H1 (cell line): Measurements from ENCODE around the gene KRTAP10-5. TPM values are rescaled to one million over a fixed set of nuclear protein-coding genes. Genes with fewer than 3 reads are reported as not detected.

Experiments
- CTCF ChIA-PET: fragments of 300-600 bp; sonication (Branson Sonifier 250); formaldehyde crosslinking; loops from one replicate; lab custom pipeline; 2021; ENCODE audit not compliant: partially characterized antibody; lab: Charles Lee
- POLR2A ChIA-PET: fragments of 300-600 bp; sonication (Branson Sonifier 250); formaldehyde crosslinking; loops from one replicate; lab custom pipeline; 2021; ENCODE audit warnings: inconsistent platforms; ENCODE audit not compliant: partially characterized antibody; lab: Charles Lee
- DNase-seq, 2 experiments: peaks; one replicate each; pipeline versions ENCODE4 v3.0.0 to v3.0.0-alpha.2; 2010 to 2022; ENCODE audit warnings: low spot score in 2 of 2, low read depth in 1 of 2, mixed read lengths in 1 of 2
- FAIRE-seq: peaks from 2 replicates; lab custom pipeline; 2011; peaks lifted over from hg19 to GRCh38; lab: Jason Lieb, UNC
- H2AFZ ChIP-seq: 2 replicates; pipeline ENCODE4 v1.8.1; 2012; ENCODE audit warnings: low read length, inconsistent platforms
- H2AK5ac ChIP-seq: 2 replicates; pipeline ENCODE4 v1.6.1; 2013; ENCODE audit warnings: low read depth, low read length
- H2BK120ac ChIP-seq: replicated peaks from 2 replicates; pipeline ENCODE3; 2013; ENCODE audit warnings: low read depth, low read length, inconsistent platforms
- H2BK12ac ChIP-seq: 2 replicates; pipeline ENCODE4 v1.6.1; 2013; ENCODE audit warnings: low read depth, low read length
- H2BK15ac ChIP-seq: 2 replicates; pipeline ENCODE4 v1.6.1; 2013; ENCODE audit warnings: low read length
- H2BK20ac ChIP-seq: 2 replicates; pipeline ENCODE4 v1.6.1; 2013; ENCODE audit warnings: low read length
- H2BK5ac ChIP-seq: 2 replicates; pipeline ENCODE4 v1.6.1; 2013; ENCODE audit warnings: low read depth, low read length
- H3K14ac ChIP-seq: 2 replicates; pipeline ENCODE4 v1.6.1; 2013; ENCODE audit warnings: inconsistent platforms; ENCODE audit not compliant: insufficient read length
- H3K18ac ChIP-seq: 2 replicates; pipeline ENCODE4 v1.6.1; 2013; ENCODE audit warnings: low read length; ENCODE audit errors: extremely low read depth
- H3K23ac ChIP-seq: 2 replicates; pipeline ENCODE4 v1.6.1; 2013; ENCODE audit warnings: inconsistent platforms; ENCODE audit not compliant: insufficient read length
- H3K23me2 ChIP-seq: 2 replicates; pipeline ENCODE4 v1.6.1; 2013; ENCODE audit warnings: low read depth, low read length
- H3K27ac ChIP-seq: 2 replicates; pipeline ENCODE4 v1.6.1; 2011; ENCODE audit warnings: low read depth, low read length, inconsistent platforms
- H3K27me3 ChIP-seq, 4 experiments: replicated peaks in 1 of 4; 1 replicate in 1 of 4; 2 replicates in 3 of 4; pipeline versions ENCODE4 v1.6.1 to v1.8.1; 2011 to 2013; ENCODE audit warnings: low read length in 3 of 4, mild to moderate bottlenecking in 3 of 4, inconsistent platforms in 2 of 4, mixed read lengths in 2 of 4, moderate library complexity in 1 of 4; ENCODE audit not compliant: control insufficient read depth in 3 of 4, insufficient read depth in 3 of 4; ENCODE audit errors: extremely low read depth in 1 of 4
- H3K36me3 ChIP-seq, 4 experiments: 2 replicates each; pipeline versions ENCODE4 v1.6.1 to v1.8.1; 2011 to 2013; ENCODE audit warnings: mild to moderate bottlenecking in 4 of 4, low read length in 3 of 4, moderate library complexity in 2 of 4, control low read depth in 1 of 4, inconsistent platforms in 1 of 4; ENCODE audit not compliant: insufficient read depth in 4 of 4, control insufficient read depth in 2 of 4
- H3K4ac ChIP-seq: replicated peaks from 2 replicates; pipeline ENCODE3; 2013; ENCODE audit warnings: low read length, low read depth, mixed read lengths, inconsistent platforms; ENCODE audit not compliant: insufficient read length
- H3K4me1 ChIP-seq, 4 experiments: replicated peaks in 1 of 4; 1 replicate in 1 of 4; 2 replicates in 3 of 4; pipeline versions ENCODE4 v1.6.1 to v1.8.1; 2011 to 2013; ENCODE audit warnings: low read length in 3 of 4, inconsistent platforms in 2 of 4, mixed read lengths in 1 of 4; ENCODE audit not compliant: insufficient read depth in 4 of 4, control insufficient read depth in 3 of 4
- H3K4me2 ChIP-seq, 2 experiments: 2 replicates each; pipeline versions ENCODE4 v1.6.1 to v1.8.1; 2011 to 2013; ENCODE audit warnings: low read depth in 2 of 2, low read length in 2 of 2, control low read depth in 1 of 2, inconsistent platforms in 1 of 2, mild to moderate bottlenecking in 1 of 2; ENCODE audit not compliant: insufficient read depth in 1 of 2
- H3K4me3 ChIP-seq, 4 experiments: fragments of 200-600, 300-600 bp in 1 of 4; sonication (generic), shearing (Covaris generic), sonication (Bioruptor Twin) in 1 of 4; 2 replicates each; pipeline versions ENCODE4 v1.5.1 to v1.8.1; 2011 to 2016; ENCODE audit warnings: low read length in 4 of 4, low read depth in 3 of 4, control low read depth in 2 of 4, inconsistent platforms in 2 of 4, mild to moderate bottlenecking in 2 of 4, mixed read lengths in 1 of 4, moderate library complexity in 1 of 4; ENCODE audit not compliant: insufficient read depth in 2 of 4; ENCODE audit errors: extremely low read depth in 1 of 4
- H3K56ac ChIP-seq: replicated peaks from 2 replicates; pipeline ENCODE3; 2013; ENCODE audit warnings: low read depth, mild to moderate bottlenecking, mixed read lengths, low read length, inconsistent platforms; ENCODE audit not compliant: insufficient read length
- H3K79me1 ChIP-seq: 2 replicates; pipeline ENCODE4 v1.6.1; 2013; ENCODE audit warnings: low read depth, low read length, control low read depth
- H3K79me2 ChIP-seq, 2 experiments: 2 replicates each; pipeline versions ENCODE4 v1.6.1 to v1.8.1; 2012 to 2013; ENCODE audit warnings: low read length in 2 of 2, mild to moderate bottlenecking in 2 of 2, inconsistent platforms in 1 of 2; ENCODE audit not compliant: insufficient read depth in 2 of 2, control insufficient read depth in 1 of 2
- H3K9ac ChIP-seq, 4 experiments: replicated peaks in 1 of 4; 1 replicate in 1 of 4; 2 replicates in 3 of 4; pipeline versions ENCODE4 v1.6.1 to v1.8.1; 2011 to 2013; ENCODE audit warnings: low read depth in 3 of 4, low read length in 3 of 4, control low read depth in 2 of 4, mild to moderate bottlenecking in 2 of 4, moderate library complexity in 2 of 4, inconsistent platforms in 1 of 4; ENCODE audit errors: extremely low read depth in 1 of 4
- H3K9me3 ChIP-seq, 2 experiments: 2 replicates each; pipeline versions ENCODE4 v1.6.1 to v1.8.1; 2012 to 2013; ENCODE audit warnings: mild to moderate bottlenecking in 2 of 2, moderate library complexity in 2 of 2, control low read depth in 1 of 2, inconsistent platforms in 1 of 2, low read depth in 1 of 2, low read length in 1 of 2, mixed read lengths in 1 of 2; ENCODE audit not compliant: insufficient read depth in 2 of 2
- H4K20me1 ChIP-seq, 2 experiments: replicated peaks in 1 of 2; 2 replicates each; pipeline versions ENCODE3 to v1.8.1; 2011 to 2013; ENCODE audit warnings: inconsistent platforms in 2 of 2, low read length in 2 of 2, mild to moderate bottlenecking in 1 of 2; ENCODE audit not compliant: insufficient read depth in 2 of 2, control insufficient read depth in 1 of 2
- H4K5ac ChIP-seq: 2 replicates; pipeline ENCODE4 v1.6.1; 2013; ENCODE audit warnings: low read length, low read depth, mixed read lengths, inconsistent platforms; ENCODE audit not compliant: insufficient read length
- H4K8ac ChIP-seq: 2 replicates; pipeline ENCODE4 v1.8.0; 2013; ENCODE audit warnings: mild to moderate bottlenecking, moderate library complexity, low read length, inconsistent platforms; ENCODE audit not compliant: insufficient read depth; ENCODE audit errors: extremely low read depth
- H4K91ac ChIP-seq: replicated peaks from 2 replicates; pipeline ENCODE3; 2013; ENCODE audit warnings: low read length, mixed read lengths, inconsistent platforms; ENCODE audit not compliant: insufficient read length
- BRCA1 ChIP-seq: IDR thresholded peaks from 2 replicates; pipeline ENCODE4 v1.6.1; 2012; ENCODE audit warnings: low read depth, low read length, improper control_type of control experiment
- MAFK ChIP-seq: IDR thresholded peaks from 2 replicates; pipeline ENCODE4 v1.6.1; 2012; ENCODE audit warnings: low read depth, mild to moderate bottlenecking, improper control_type of control experiment, low read length
- POLR2A ChIP-seq, 2 experiments: IDR thresholded peaks; 1 replicate in 1 of 2; 2 replicates in 1 of 2; pipeline ENCODE4 v1.6.1; 2011; ENCODE audit warnings: low read depth in 2 of 2, low read length in 2 of 2, mild to moderate bottlenecking in 2 of 2; ENCODE audit errors: control extremely low read depth in 1 of 2
- RAD21 ChIP-seq, 2 experiments: IDR thresholded peaks in 1 of 2; conservative IDR thresholded peaks in 1 of 2; 2 replicates each; pipeline ENCODE4 v1.6.1; 2011; ENCODE audit warnings: low read depth in 2 of 2, low read length in 2 of 2, improper control_type of control experiment in 1 of 2, inconsistent platforms in 1 of 2, mild to moderate bottlenecking in 1 of 2, moderate library complexity in 1 of 2
- SIX5 ChIP-seq: IDR thresholded peaks from 2 replicates; pipeline ENCODE4 v1.6.1; 2011; ENCODE audit warnings: mild to moderate bottlenecking, low read depth, low read length
- SP1 ChIP-seq: IDR thresholded peaks from 2 replicates; pipeline ENCODE4 v1.6.1; 2011; ENCODE audit warnings: low read depth, low read length
- WGBS, 2 experiments: shearing (Covaris generic) in 1 of 2; methylation state at CpG; one replicate each; pipeline versions ENCODE4 v1.1.6 to v1.1.7; 2013 to 2015; ENCODE audit warnings: low lambda C conversion rate in 2 of 2, mixed read lengths in 2 of 2, inconsistent platforms in 1 of 2, low coverage in 1 of 2, missing lambda C conversion rate in 1 of 2; ENCODE audit not compliant: insufficient replicate concordance in 2 of 2, insufficient coverage in 1 of 2, insufficient read length in 1 of 2; ENCODE audit errors: extremely low coverage in 1 of 2, missing lambda C conversion rate in 1 of 2; 5-methylcytosine and 5-hydroxymethylcytosine counted together
- polyA plus RNA-seq, 7 experiments: library from polyadenylated mRNA; depleted of rRNA in 3 of 7; stranded (reverse) in 5 of 7; unstranded in 2 of 7; fragments of >200 nt in 5 of 7; fragments of 200-250 nt in 2 of 7; gene quantifications; 1 replicate in 5 of 7; 2 replicates in 1 of 7; 4 replicates in 1 of 7; pipeline versions ENCODE4 v1.2.1 to v1.2.3, GENCODE V29; 2011 to 2013; ENCODE audit warnings: missing spikeins in 2 of 7, mixed read lengths in 2 of 7
- total RNA-seq: library from RNA; stranded (reverse); fragmentation: NEBNext Ultra II Directional; extraction: Animal tissue kit (Norgen Biotek cat#: 25700); gene quantifications from 2 replicates; pipeline ENCODE4 v1.2.1, GENCODE V29; 2021

Gene KRTAP10-5
- total and polyA plus RNA-seq, 2 of the 8 experiments (the other 6 are each of a cell fraction or from before 2014, with no cell fraction given), result 0.09 TPM; not detected in 1

DNA sequence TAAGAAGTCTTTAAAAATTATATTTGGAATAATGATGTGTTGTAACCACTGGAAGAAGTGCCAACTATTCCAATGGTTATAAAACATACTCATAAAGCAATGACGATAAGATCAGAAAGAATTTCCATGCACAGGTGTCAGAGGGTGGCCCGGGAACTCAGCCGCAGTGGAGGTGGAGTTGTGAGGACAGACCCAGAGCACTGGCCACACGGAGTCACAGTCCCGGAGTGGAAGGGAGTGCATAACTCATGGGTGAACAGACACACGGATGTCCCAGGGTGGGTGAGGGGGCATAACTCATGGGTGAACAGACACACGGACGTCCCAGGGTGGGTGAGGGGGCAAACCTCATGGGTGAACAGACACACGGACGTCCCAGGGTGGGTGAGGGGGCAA is 4.4 kb downstream of the KRTAP10-5 start:
- Histone ChIP-seq H3K56ac (no peak overlapping the region), H3K79me2 (no peaks in the 10 kb centered on the region), H3K4me3 (no peak overlapping the region), H2BK15ac (no peak overlapping the region), H4K20me1 (no peaks in the 10 kb centered on the region), H2BK120ac (no peak overlapping the region), H2BK5ac (no peak overlapping the region), H3K23ac (no peak overlapping the region), H3K9me3 (peaks cover 11 to 13% of the 10 kb centered on the region in 2 experiments; a peak in 3 of 4 replicates), H2BK20ac (no peak overlapping the region), H3K27me3 (no peaks in the 10 kb centered on the region; a peak in 1 of 7 replicates), H4K5ac (no peak overlapping the region), H4K8ac (no peak overlapping the region), H2BK12ac (no peak overlapping the region), H2AK5ac (no peak overlapping the region), H3K18ac (no peak overlapping the region), H3K4me2 (no peak overlapping the region), H4K91ac (no peak overlapping the region), H3K27ac (no peak overlapping the region), H3K4me1 (peaks cover 0 to 8% (median 0%) of the 10 kb centered on the region in 4 experiments; a peak in 1 of 7 replicates), H3K4ac (no peak overlapping the region), H3K36me3 (no peaks in the 10 kb centered on the region), H2AFZ (no peak overlapping the region), H3K23me2 (no peaks in the 10 kb centered on the region; the same call in 1 of the 2 replicates), H3K79me1 (no peaks in the 10 kb centered on the region), H3K9ac (no peak overlapping the region), H3K14ac (no peak overlapping the region)
- ChIA-PET CTCF (no interaction called here), POLR2A (no interaction called here)
- FAIRE-seq, result no peak
- 94% methylated on average over 10 of the region's 10 CpGs; no CpG with 5 or more reads in 1 of the 2 experiments for WGBS, 2 experiments
- DNase-seq, result no peak
- TF ChIP-seq RAD21 (IDR thresholded peaks at IDR 0.05 in 1 of 2, conservative IDR thresholded peaks at IDR 0.05 in 1 of 2; ENCODE audit: low read depth in 2 of 2, low read length in 2 of 2) (no peak), SP1 (no peak), SIX5 (no peak), POLR2A (IDR thresholded peaks at IDR 0.05; ENCODE audit: control extremely low read depth in 1 of 2, low read depth in 2 of 2, low read length in 2 of 2) (no peak), BRCA1 (no peak), MAFK (no peak)
